ENCODE measurements around the gene KSR1. TPM values are rescaled to one million over a fixed set of nuclear protein-coding genes. Genes with fewer than 3 reads are reported as not detected.

The KSR1 gene
- total RNA-seq, 1 experiment from 2014 or later: 88.9 TPM

DNA sequence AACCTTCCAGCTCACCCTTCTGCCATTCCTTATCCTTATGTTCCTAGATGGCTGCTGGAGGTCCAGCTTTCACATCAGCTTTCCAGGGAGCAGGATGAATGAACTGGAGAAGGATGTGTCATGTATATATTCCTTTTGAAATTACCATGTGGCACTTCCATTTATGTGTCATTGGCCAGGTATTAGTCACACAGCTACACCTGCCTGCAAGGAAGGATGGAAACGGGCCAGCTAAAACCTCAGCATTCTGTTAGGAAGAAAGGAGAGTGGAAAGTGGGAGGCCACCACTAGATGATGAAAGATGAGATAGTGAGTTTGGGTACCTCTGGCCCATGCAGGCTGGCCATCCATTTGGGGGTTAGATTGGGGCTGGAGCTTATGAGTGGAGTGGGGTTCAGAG is 67.5 kb downstream of the KSR1 start:
- TF ChIP-seq, protein P1, sequence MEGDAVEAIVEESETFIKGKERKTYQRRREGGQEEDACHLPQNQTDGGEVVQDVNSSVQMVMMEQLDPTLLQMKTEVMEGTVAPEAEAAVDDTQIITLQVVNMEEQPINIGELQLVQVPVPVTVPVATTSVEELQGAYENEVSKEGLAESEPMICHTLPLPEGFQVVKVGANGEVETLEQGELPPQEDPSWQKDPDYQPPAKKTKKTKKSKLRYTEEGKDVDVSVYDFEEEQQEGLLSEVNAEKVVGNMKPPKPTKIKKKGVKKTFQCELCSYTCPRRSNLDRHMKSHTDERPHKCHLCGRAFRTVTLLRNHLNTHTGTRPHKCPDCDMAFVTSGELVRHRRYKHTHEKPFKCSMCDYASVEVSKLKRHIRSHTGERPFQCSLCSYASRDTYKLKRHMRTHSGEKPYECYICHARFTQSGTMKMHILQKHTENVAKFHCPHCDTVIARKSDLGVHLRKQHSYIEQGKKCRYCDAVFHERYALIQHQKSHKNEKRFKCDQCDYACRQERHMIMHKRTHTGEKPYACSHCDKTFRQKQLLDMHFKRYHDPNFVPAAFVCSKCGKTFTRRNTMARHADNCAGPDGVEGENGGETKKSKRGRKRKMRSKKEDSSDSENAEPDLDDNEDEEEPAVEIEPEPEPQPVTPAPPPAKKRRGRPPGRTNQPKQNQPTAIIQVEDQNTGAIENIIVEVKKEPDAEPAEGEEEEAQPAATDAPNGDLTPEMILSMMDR (IDR thresholded peaks at IDR 0.05; ENCODE audit: insufficient read depth in 1 of 2, low read depth in 1 of 2, low read length in 1 of 2, severe bottlenecking in 1 of 2, unreplicated experiment in 1 of 2): no peak
- Mint-ChIP-seq H3K4me3 (ENCODE audit: unreplicated experiment) (no peak overlapping the region), H3K4me1 (ENCODE audit: low read depth, unreplicated experiment) (peaks cover 32% of the 10 kb centered on the region), H3K36me3 (ENCODE audit: insufficient read depth, unreplicated experiment) (no peaks in the 10 kb centered on the region), H3K27ac (ENCODE audit: unreplicated experiment) (peak overlapping the region; percentile 8), H3K9me3 (ENCODE audit: unreplicated experiment) (no peaks in the 10 kb centered on the region), H3K27me3 (ENCODE audit: insufficient read depth, unreplicated experiment) (no peaks in the 10 kb centered on the region)
- Histone ChIP-seq H3K27me3 (replicated peaks; ENCODE audit: control insufficient read depth, insufficient read depth, low read length) (no peaks in the 10 kb centered on the region), H3K9me3 (no peaks in the 10 kb centered on the region), H3K4me3 (ENCODE audit: low read depth, low read length) (no peak overlapping the region), H3K4me1 (peaks cover 20% of the 10 kb centered on the region), H3K36me3 (ENCODE audit: control insufficient read depth, insufficient read depth, low read length) (no peaks in the 10 kb centered on the region)
- POLR2A ChIA-PET: interaction anchor here (0.6 kb wide), 1 partner anchor 23 kb away, joined by 3 read pairs; no protein-coding TSS in a partner anchor
- DNase-seq: no peak
- no TSS peak for BruUV-seq (replicated peaks)
- CTCF ChIA-PET: interaction anchor here (0.9 kb wide), 1 partner anchor 29 kb away, joined by 4 read pairs; no protein-coding TSS in a partner anchor
- intact Hi-C loops (cut with micrococcal nuclease; ENCODE audit: unreplicated experiment): loop anchor here (2.0 kb wide), 1 partner anchor 17 kb away; no protein-coding TSS in a partner anchor

DNA sequence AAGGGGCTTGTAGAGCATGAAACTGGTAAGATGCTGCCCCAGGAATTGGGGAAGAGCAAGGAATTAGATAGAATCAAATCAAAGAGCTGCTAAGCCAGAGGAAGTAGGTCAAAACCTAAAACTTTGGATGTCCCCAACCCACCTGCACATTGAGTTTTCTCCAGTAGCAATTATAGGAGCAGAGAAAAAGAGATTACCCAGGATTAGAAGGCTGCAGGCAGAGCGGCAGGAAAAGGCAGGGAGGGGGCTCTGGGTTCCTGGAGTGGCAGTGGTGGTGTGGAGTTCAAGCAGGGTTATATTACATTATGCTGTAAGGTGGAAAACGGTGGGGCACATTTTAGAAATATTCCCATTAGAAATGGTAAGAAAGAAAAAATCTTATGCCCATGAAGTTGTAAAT is 68.3 kb downstream of the KSR1 start:
- Histone ChIP-seq H3K4me3 (ENCODE audit: low read depth, low read length) (no peak overlapping the region), H3K9me3 (no peaks in the 10 kb centered on the region), H3K27me3 (replicated peaks; ENCODE audit: control insufficient read depth, insufficient read depth, low read length) (no peaks in the 10 kb centered on the region), H3K36me3 (ENCODE audit: control insufficient read depth, insufficient read depth, low read length) (no peaks in the 10 kb centered on the region), H3K4me1 (peaks cover 20% of the 10 kb centered on the region)
- no peak for DNase-seq
- no peaks in the 10 kb centered on the region for H3K27me3 Mint-ChIP-seq (ENCODE audit: insufficient read depth, unreplicated experiment)
- no TSS peak for BruUV-seq (replicated peaks)
- CTCF ChIA-PET: interaction anchor here (1.7 kb wide), 1 partner anchor 11 kb away, joined by 5 read pairs; no protein-coding TSS in a partner anchor
- H3K4me3 Mint-ChIP-seq (ENCODE audit: unreplicated experiment): no peak overlapping the region
- no peaks in the 10 kb centered on the region for H3K36me3 Mint-ChIP-seq (ENCODE audit: insufficient read depth, unreplicated experiment)
- TF ChIP-seq, protein P1 (IDR thresholded peaks at IDR 0.05; ENCODE audit: insufficient read depth in 1 of 2, low read depth in 1 of 2, low read length in 1 of 2, severe bottlenecking in 1 of 2, unreplicated experiment in 1 of 2): no peak
- H3K4me1 Mint-ChIP-seq (ENCODE audit: low read depth, unreplicated experiment): peaks cover 37% of the 10 kb centered on the region
- H3K27ac Mint-ChIP-seq (ENCODE audit: unreplicated experiment): no peak overlapping the region
- no peaks in the 10 kb centered on the region for H3K9me3 Mint-ChIP-seq (ENCODE audit: unreplicated experiment)
- intact Hi-C loops (cut with micrococcal nuclease; ENCODE audit: unreplicated experiment): no loop called here
- POLR2A ChIA-PET: no interaction called here

DNA sequence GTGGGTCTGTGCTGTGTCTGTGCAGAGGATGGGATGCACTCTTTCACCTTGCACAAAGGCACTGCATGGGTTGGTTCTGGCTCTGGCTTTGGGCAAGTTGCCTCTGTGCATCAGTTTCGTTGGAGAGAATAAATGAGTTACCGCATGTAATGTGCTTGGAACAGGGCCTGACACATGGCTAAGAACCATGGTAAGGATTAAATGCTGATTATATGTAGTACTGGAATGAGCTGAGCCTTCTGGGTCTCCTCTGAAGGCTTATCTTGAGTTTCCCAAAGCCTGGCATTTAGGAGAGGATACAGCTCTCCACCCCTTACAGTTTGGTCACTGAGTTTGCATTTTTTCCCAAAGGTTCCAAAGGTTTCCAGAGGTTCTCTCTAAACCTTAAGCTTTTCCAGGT is 69.1 kb downstream of the KSR1 start:
- no TSS peak for BruUV-seq (replicated peaks)
- TF ChIP-seq, protein P1 (IDR thresholded peaks at IDR 0.05; ENCODE audit: insufficient read depth in 1 of 2, low read depth in 1 of 2, low read length in 1 of 2, severe bottlenecking in 1 of 2, unreplicated experiment in 1 of 2): no peak
- no peaks in the 10 kb centered on the region for H3K36me3 Mint-ChIP-seq (ENCODE audit: insufficient read depth, unreplicated experiment)
- H3K9me3 Mint-ChIP-seq (ENCODE audit: unreplicated experiment): no peaks in the 10 kb centered on the region
- H3K27ac Mint-ChIP-seq (ENCODE audit: unreplicated experiment): no peak overlapping the region
- Histone ChIP-seq H3K9me3 (no peaks in the 10 kb centered on the region), H3K36me3 (ENCODE audit: control insufficient read depth, insufficient read depth, low read length) (no peaks in the 10 kb centered on the region), H3K4me1 (peaks cover 20% of the 10 kb centered on the region), H3K27me3 (replicated peaks; ENCODE audit: control insufficient read depth, insufficient read depth, low read length) (no peaks in the 10 kb centered on the region), H3K4me3 (ENCODE audit: low read depth, low read length) (no peak overlapping the region)
- H3K4me3 Mint-ChIP-seq (ENCODE audit: unreplicated experiment): no peak overlapping the region
- intact Hi-C loops (cut with micrococcal nuclease; ENCODE audit: unreplicated experiment): no loop called here
- no peak for DNase-seq
- ChIA-PET CTCF (interaction anchor here (1.7 kb wide), 1 partner anchor 10 kb away, joined by 5 read pairs; no protein-coding TSS in a partner anchor), POLR2A (no interaction called here)
- no peaks in the 10 kb centered on the region for H3K27me3 Mint-ChIP-seq (ENCODE audit: insufficient read depth, unreplicated experiment)
- peaks cover 44% of the 10 kb centered on the region for H3K4me1 Mint-ChIP-seq (ENCODE audit: low read depth, unreplicated experiment)

All from Caco-2 (cell line).